ENCODE data around the gene SMYD3.

DNA sequence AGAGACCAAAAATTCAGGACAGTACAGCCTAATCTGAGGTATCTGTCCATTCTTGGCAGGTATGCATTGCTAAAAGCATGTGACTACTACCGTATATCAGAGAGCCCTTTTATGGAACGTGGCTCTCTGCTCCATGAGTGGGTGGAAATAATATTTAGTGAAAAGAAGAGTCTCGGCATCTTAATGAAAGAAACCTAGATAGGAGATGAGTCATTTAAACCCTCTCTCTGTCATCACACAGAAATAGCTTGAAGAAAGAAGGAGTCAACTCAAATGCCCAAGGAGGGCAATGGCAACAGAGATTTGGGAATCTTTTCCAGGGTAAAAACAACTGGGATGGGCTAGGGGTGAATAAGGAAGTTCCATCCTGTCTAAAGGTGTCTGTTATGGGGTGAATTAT, 528.2 kb downstream of the SMYD3 start:
- no peak for TF ChIP-seq POLR2A (IDR thresholded peaks at IDR 0.05)
- TF ChIP-seq, protein P1, sequence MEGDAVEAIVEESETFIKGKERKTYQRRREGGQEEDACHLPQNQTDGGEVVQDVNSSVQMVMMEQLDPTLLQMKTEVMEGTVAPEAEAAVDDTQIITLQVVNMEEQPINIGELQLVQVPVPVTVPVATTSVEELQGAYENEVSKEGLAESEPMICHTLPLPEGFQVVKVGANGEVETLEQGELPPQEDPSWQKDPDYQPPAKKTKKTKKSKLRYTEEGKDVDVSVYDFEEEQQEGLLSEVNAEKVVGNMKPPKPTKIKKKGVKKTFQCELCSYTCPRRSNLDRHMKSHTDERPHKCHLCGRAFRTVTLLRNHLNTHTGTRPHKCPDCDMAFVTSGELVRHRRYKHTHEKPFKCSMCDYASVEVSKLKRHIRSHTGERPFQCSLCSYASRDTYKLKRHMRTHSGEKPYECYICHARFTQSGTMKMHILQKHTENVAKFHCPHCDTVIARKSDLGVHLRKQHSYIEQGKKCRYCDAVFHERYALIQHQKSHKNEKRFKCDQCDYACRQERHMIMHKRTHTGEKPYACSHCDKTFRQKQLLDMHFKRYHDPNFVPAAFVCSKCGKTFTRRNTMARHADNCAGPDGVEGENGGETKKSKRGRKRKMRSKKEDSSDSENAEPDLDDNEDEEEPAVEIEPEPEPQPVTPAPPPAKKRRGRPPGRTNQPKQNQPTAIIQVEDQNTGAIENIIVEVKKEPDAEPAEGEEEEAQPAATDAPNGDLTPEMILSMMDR (IDR thresholded peaks at IDR 0.05): no peak

Data from adrenal gland (tissue), 5 donors.